ENCODE results near the gene CTNNAL1. TPM values are rescaled to one million over a fixed set of nuclear protein-coding genes. Genes with fewer than 3 reads are reported as not detected.

The CTNNAL1 gene
- 13.7 and 48.1 TPM in 2 replicates for total RNA-seq

GRCh38 chr9:109012876-109013678 lies at the start of gene CTNNAL1:
Gene CTNNAL1, minus strand, starts transcription at chr9:109013499. Its CDS starts 57 bp downstream, at chr9:109013442.

GRCh38 chr9:108934323-108934893 lies 78.9 kb downstream of the CTNNAL1 start, which contains the start of gene ABITRAM:
Gene ABITRAM, plus strand, starts transcription at chr9:108934400. Its CDS starts 87 bp downstream, at chr9:108934487.

GRCh38 chr9:108933718-108934322 lies 79.5 kb downstream of the CTNNAL1 start, which contains the start of gene ELP1:
Gene ELP1, minus strand, starts transcription at chr9:108934124. Its CDS starts 2,978 bp downstream, at chr9:108931146.

Other genes starting within 250 kb of the CTNNAL1 start
- not detected in 2 replicates for gene ACTL7B, start 157.5 kb downstream of the CTNNAL1 start, total RNA-seq
- gene ACTL7A, start 151.2 kb downstream of the CTNNAL1 start, total RNA-seq: not detected in 2 replicates
- gene ELP1, start 79.4 kb downstream of the CTNNAL1 start, total RNA-seq: 10.1 and 20.3 TPM in 2 replicates
- 8.1 and 8.5 TPM in 2 replicates for gene ABITRAM, start 79.1 kb downstream of the CTNNAL1 start, total RNA-seq
- 29.0 and 36.2 TPM in 2 replicates for gene TMEM245, start 106.4 kb upstream of the CTNNAL1 start, total RNA-seq
- gene FRRS1L, start 153.8 kb upstream of the CTNNAL1 start, total RNA-seq: 0.13 and 1.8 TPM in 2 replicates